GM19395 (cell line): Measurements from ENCODE around the gene ACTL9.
"Not testable (repeated sequence)": the region's sequence is repeated elsewhere in the genome, so short reads cannot be mapped to it uniquely, and the experiment has no call there.

Experiments
- ATAC-seq: cut with Tn5 transposase; IDR thresholded peaks from one replicate; pipeline ENCODE4 v1.9.1; 2021; ENCODE audit warnings: mild to moderate bottlenecking, moderate library complexity; ENCODE audit not compliant: unreplicated experiment

ACTL9 gene

GRCh38 chr19:8698433-8699063, at the start of gene ACTL9:
Gene ACTL9, minus strand, starts transcription at chr19:8698795. Its CDS starts 94 bp downstream, at chr19:8698701.
- ATAC-seq: no peak

- not testable (repeated sequence) for ATAC-seq
Observed at GRCh38 chr19:8739291-8740065, 40.9 kb upstream of the ACTL9 start.

GRCh38 chr19:8738377-8738776, 39.8 kb upstream of the ACTL9 start:
- no peak for ATAC-seq

- no peak for ATAC-seq
Observed at GRCh38 chr19:8731428-8732169, 33.0 kb upstream of the ACTL9 start.

GRCh38 chr19:8724276-8724675, 25.7 kb upstream of the ACTL9 start:
- no peak for ATAC-seq

GRCh38 chr19:8722032-8722431, 23.4 kb upstream of the ACTL9 start:
- ATAC-seq: no peak

GRCh38 chr19:8721334-8721733, 22.7 kb upstream of the ACTL9 start, which contains the start of gene OR2Z1:
Gene OR2Z1, plus strand, starts transcription at chr19:8721634. Its CDS starts 9,395 bp downstream, at chr19:8731029.
- ATAC-seq: no peak

GRCh38 chr19:8710337-8710736, 11.7 kb upstream of the ACTL9 start:
- not testable (repeated sequence) for ATAC-seq

- ATAC-seq: no peak
Observed at GRCh38 chr19:8705742-8706141, 7.1 kb upstream of the ACTL9 start.

- not testable (repeated sequence) for ATAC-seq
Observed at GRCh38 chr19:8705304-8705703, 6.7 kb upstream of the ACTL9 start.

- ATAC-seq: no peak
Observed at GRCh38 chr19:8703223-8703622, 4.6 kb upstream of the ACTL9 start.

GRCh38 chr19:8702350-8702749, 3.8 kb upstream of the ACTL9 start:
- no peak for ATAC-seq

- no peak for ATAC-seq
Observed at GRCh38 chr19:8700956-8701355, 2.4 kb upstream of the ACTL9 start.

GRCh38 chr19:8699908-8700307, 1.3 kb upstream of the ACTL9 start:
- no peak for ATAC-seq

GRCh38 chr19:8697671-8698432, 743 bp downstream of the ACTL9 start:
- no peak for ATAC-seq

GRCh38 chr19:8696993-8697392, 1.6 kb downstream of the ACTL9 start:
- no peak for ATAC-seq

GRCh38 chr19:8695911-8696310, 2.7 kb downstream of the ACTL9 start:
- no peak for ATAC-seq

GRCh38 chr19:8695501-8695900, 3.1 kb downstream of the ACTL9 start:
- ATAC-seq: no peak

GRCh38 chr19:8690753-8691539, 7.6 kb downstream of the ACTL9 start:
- ATAC-seq: no peak

GRCh38 chr19:8688930-8689329, 9.7 kb downstream of the ACTL9 start:
- no peak for ATAC-seq
